Uterus (tissue), 4 donors: ENCODE measurements around the gene CLEC2B. TPM values are rescaled to one million over a fixed set of nuclear protein-coding genes. Genes with fewer than 3 reads are reported as not detected.

Source experiments
- DNase-seq, 2 donors: peaks; one replicate each; pipeline ENCODE4 v3.0.0-alpha.2; 2019 to 2020
- H3K27ac ChIP-seq, 2 donors: fragments of 200-600 bp; sonication (generic); 1 replicate in 1 of 2; 2 replicates in 1 of 2; pipeline ENCODE4 v1.5.1; 2016 to 2018
- H3K27me3 ChIP-seq, 2 donors: fragments of 200-600 bp; sonication (generic); one replicate each; pipeline ENCODE4 v1.5.1; 2018 to 2019; ENCODE audit warnings: control low read depth in 1 of 2
- H3K36me3 ChIP-seq, 2 donors: fragments of 200-600 bp; sonication (generic); one replicate each; pipeline ENCODE4 v1.5.1; 2019; ENCODE audit warnings: control low read depth in 1 of 2
- H3K4me1 ChIP-seq, 2 donors: fragments of 200-600 bp; sonication (generic); one replicate each; pipeline ENCODE4 v1.5.1; 2018 to 2019; ENCODE audit warnings: control low read depth in 1 of 2
- H3K4me3 ChIP-seq, 2 donors: fragments of 200-600 bp; sonication (generic); 1 replicate in 1 of 2; 2 replicates in 1 of 2; pipeline ENCODE4 v1.5.1; 2018 to 2019; ENCODE audit warnings: mild to moderate bottlenecking in 1 of 2
- H3K9me3 ChIP-seq, 2 donors: fragments of 200-600 bp; sonication (generic); one replicate each; pipeline ENCODE4 v1.5.1; 2019; ENCODE audit warnings: control low read depth in 1 of 2
- POLR2A ChIP-seq, 2 donors: fragments of 450-650 bp; IDR thresholded peaks; one replicate each; pipeline ENCODE4 v1.6.1; 2016; ENCODE audit warnings: antibody characterized with exemption in 2 of 2, mild to moderate bottlenecking in 1 of 2, moderate library complexity in 1 of 2
- intact Hi-C: fragments of 100-400 bp; cut with DNase I; formaldehyde crosslinking; loops from one replicate; pipeline ENCODE4 v1.15.1; 2023; ENCODE audit warnings: low total_unique reads
- total RNA-seq, 4 donors: library from RNA; depleted of rRNA in 3 of 4; stranded (reverse); fragments of >200 nt in 3 of 4; gene quantifications; one replicate each; pipeline versions ENCODE4 v1.1.0 to v1.2.4, GENCODE V29; 2014 to 2023
- TF ChIP-seq, protein P1 (sequence below), 4 experiments: fragments of 200-600 bp in 2 of 4; fragments of 450-650 bp in 2 of 4; sonication (generic) in 2 of 4; IDR thresholded peaks; one replicate each; pipeline ENCODE4 v1.5.1; 2016 to 2019; ENCODE audit warnings: antibody characterized with exemption in 4 of 4, mild to moderate bottlenecking in 2 of 4, moderate library complexity in 1 of 4
- donor health status: DM: yes; HTN: yes; CAD: no.

The CLEC2B gene
- total RNA-seq, 4 donors from 2014 or later = 9.7 to 28.4 (median 22.6) TPM

- no peak overlapping the region for H3K27ac ChIP-seq
- intact Hi-C loops = loop anchor here (10.0 kb wide), 1 partner anchor 114 kb away; no protein-coding TSS in a partner anchor
- no peak for DNase-seq
- no peaks in the 10 kb centered on the region for H3K36me3 ChIP-seq
- no peak overlapping the region for H3K4me3 ChIP-seq
- no peaks in the 10 kb centered on the region for H3K27me3 ChIP-seq
- H3K9me3 ChIP-seq = no peaks in the 10 kb centered on the region
- TF ChIP-seq, protein P1, sequence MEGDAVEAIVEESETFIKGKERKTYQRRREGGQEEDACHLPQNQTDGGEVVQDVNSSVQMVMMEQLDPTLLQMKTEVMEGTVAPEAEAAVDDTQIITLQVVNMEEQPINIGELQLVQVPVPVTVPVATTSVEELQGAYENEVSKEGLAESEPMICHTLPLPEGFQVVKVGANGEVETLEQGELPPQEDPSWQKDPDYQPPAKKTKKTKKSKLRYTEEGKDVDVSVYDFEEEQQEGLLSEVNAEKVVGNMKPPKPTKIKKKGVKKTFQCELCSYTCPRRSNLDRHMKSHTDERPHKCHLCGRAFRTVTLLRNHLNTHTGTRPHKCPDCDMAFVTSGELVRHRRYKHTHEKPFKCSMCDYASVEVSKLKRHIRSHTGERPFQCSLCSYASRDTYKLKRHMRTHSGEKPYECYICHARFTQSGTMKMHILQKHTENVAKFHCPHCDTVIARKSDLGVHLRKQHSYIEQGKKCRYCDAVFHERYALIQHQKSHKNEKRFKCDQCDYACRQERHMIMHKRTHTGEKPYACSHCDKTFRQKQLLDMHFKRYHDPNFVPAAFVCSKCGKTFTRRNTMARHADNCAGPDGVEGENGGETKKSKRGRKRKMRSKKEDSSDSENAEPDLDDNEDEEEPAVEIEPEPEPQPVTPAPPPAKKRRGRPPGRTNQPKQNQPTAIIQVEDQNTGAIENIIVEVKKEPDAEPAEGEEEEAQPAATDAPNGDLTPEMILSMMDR (IDR thresholded peaks at IDR 0.05) = no peak
- no peak for TF ChIP-seq POLR2A (IDR thresholded peaks at IDR 0.05)
- no peaks in the 10 kb centered on the region for H3K4me1 ChIP-seq
These were observed 58.5 kb downstream of the CLEC2B start for GRCh38 chr12:9810671-9811070.

DNA sequence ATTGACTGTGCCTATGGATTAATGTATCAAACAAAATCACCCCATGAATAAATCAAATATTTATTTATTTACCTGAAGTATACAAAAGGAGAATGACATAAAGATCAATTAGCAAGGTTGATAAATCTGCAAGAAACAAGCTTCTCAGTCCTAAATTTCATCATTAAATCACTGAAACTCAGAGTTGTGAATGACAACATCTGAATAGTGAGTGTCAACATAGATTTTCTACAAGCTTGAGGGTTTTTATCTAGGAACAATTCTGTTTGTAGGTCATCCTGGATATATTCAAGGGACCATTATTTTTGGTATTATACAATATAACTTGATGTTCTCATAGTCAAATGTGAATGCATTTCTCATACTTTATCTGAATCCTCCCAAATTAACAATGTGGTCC lies 59.3 kb downstream of the CLEC2B start:
- no peaks in the 10 kb centered on the region for H3K27me3 ChIP-seq
- TF ChIP-seq, protein P1 (IDR thresholded peaks at IDR 0.05) = no peak
- no peak for TF ChIP-seq POLR2A (IDR thresholded peaks at IDR 0.05)
- no peak overlapping the region for H3K27ac ChIP-seq
- no peaks in the 10 kb centered on the region for H3K36me3 ChIP-seq
- H3K4me3 ChIP-seq = no peak overlapping the region
- DNase-seq = no peak
- no peaks in the 10 kb centered on the region for H3K9me3 ChIP-seq
- H3K4me1 ChIP-seq = no peaks in the 10 kb centered on the region
- intact Hi-C loops = loop anchor here (10.0 kb wide), 1 partner anchor 115 kb away; no protein-coding TSS in a partner anchor

GRCh38 chr12:9809338-9809737 lies 59.8 kb downstream of the CLEC2B start:
- Histone ChIP-seq H3K4me3 (no peak overlapping the region), H3K36me3 (no peaks in the 10 kb centered on the region), H3K4me1 (no peaks in the 10 kb centered on the region), H3K27ac (no peak overlapping the region), H3K9me3 (no peaks in the 10 kb centered on the region), H3K27me3 (no peaks in the 10 kb centered on the region)
- DNase-seq = no peak
- TF ChIP-seq, protein P1 (IDR thresholded peaks at IDR 0.05) = no peak
- no peak for TF ChIP-seq POLR2A (IDR thresholded peaks at IDR 0.05)
- intact Hi-C loops = no loop called here

- no peaks in the 10 kb centered on the region for H3K9me3 ChIP-seq
- no peaks in the 10 kb centered on the region for H3K4me1 ChIP-seq
- H3K27me3 ChIP-seq = no peaks in the 10 kb centered on the region
- no peaks in the 10 kb centered on the region for H3K36me3 ChIP-seq
- H3K27ac ChIP-seq = no peak overlapping the region
- intact Hi-C loops = no loop called here
- no peak for TF ChIP-seq POLR2A (IDR thresholded peaks at IDR 0.05)
- TF ChIP-seq, protein P1 (IDR thresholded peaks at IDR 0.05) = no peak
- H3K4me3 ChIP-seq = no peak overlapping the region
- no peak for DNase-seq
These were observed 60.6 kb downstream of the CLEC2B start for GRCh38 chr12:9808504-9808903.

DNA sequence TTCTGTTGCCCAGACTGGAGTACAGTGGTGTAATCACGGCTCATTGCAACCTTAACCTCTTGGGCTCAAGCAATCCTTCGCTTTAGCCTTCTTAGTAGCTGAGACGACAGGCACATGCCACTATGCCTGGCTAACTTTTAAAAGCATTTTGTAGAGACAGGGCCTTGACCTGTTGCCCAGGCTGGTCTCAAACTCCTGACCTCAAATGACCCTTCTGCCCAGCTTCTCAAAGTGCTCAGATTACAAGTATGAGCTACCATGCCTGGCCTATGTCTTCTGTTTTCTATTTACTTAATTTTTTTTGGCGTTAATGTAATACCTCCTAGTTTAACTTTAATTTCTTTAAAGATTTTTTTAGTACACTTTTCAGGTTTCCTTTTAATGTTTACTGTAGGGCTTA lies 62.4 kb downstream of the CLEC2B start:
- no peak for TF ChIP-seq POLR2A (IDR thresholded peaks at IDR 0.05)
- TF ChIP-seq, protein P1 (IDR thresholded peaks at IDR 0.05) = no peak
- no peaks in the 10 kb centered on the region for H3K36me3 ChIP-seq
- H3K4me3 ChIP-seq = no peak overlapping the region
- no peaks in the 10 kb centered on the region for H3K27me3 ChIP-seq
- no peaks in the 10 kb centered on the region for H3K9me3 ChIP-seq
- no peak for DNase-seq
- H3K4me1 ChIP-seq = no peaks in the 10 kb centered on the region
- no peak overlapping the region for H3K27ac ChIP-seq
- intact Hi-C loops = no loop called here
